ENCODE measurements around the gene TEKT2. TPM values are rescaled to one million over a fixed set of nuclear protein-coding genes. Genes with fewer than 3 reads are reported as not detected.

Gene TEKT2, protein sequence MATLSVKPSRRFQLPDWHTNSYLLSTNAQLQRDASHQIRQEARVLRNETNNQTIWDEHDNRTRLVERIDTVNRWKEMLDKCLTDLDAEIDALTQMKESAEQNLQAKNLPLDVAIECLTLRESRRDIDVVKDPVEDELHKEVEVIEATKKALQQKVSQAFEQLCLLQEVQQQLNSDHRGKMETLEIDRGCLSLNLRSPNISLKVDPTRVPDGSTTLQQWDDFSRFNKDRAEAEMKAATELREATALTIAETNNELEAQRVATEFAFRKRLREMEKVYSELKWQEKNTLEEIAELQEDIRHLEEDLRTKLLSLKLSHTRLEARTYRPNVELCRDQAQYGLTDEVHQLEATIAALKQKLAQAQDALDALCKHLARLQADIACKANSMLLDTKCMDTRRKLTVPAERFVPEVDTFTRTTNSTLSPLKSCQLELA
- 0.15 TPM in 1 of 2 replicates, not detected in the other for total RNA-seq (2014; rRNA removed; shearing (Covaris generic))

DNA sequence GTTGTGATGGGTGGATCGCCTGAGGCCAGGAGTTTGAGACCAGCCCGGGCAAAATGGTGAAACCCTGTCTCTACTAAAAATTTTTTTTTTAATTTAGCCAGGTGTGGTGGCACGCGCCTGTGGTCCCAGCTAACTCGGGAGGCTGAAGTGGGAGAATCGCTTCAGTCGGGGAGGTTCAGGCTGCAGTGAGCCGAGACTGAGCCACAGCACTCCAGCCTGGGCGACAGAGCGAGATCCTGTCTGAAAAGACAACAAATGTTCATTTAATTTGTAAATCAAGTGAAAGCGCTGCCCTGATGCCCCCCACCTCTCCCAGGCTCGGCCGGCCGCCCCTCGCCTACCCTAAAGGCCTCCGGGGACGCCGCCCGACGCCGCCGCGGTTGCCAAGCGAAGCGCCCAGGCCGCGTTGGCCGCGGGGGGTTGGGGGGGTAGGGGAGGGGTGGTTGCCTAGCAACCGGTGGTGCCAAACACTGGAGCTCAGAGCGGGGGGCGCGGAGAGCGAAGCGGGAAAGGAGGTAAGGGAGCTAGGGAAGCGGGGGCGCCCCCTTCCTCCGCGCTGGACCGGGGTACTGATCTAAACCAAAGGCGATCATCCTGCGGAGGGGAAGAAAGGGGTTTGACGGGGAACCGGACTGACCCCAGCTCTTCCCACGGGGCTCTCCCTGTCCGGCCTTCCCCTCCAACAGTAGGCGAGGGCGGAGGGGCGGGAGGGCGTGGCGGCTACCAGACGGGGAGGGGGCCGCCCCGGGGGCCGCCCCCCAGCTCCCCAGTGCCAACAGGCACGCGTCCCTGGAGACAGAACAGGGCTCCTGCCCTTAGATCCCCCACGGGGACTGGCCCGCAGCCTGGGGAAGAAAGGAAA, at the start of gene TEKT2:
TSS of gene TEKT2 (plus strand) at position 460 of the 862 bp plus-strand sequence. CDS start 828 bp downstream, outside the sequence.
- Histone ChIP-seq H3K27ac (no peak within 1 kb of the TSS), H3K36me3 (no peaks in the 10 kb centered on the region), H3K4me3 (peak within 1 kb of the TSS; percentile 58), H3K9me3 (replicated peaks) (no peaks in the 10 kb centered on the region), H3K4me1 (no peaks in the 10 kb centered on the region), H3K27me3 (peaks cover 9% of the 10 kb centered on the region; the same call in 1 of the 2 replicates)
- DNase-seq, result peak; percentile 86 to 87

DNA sequence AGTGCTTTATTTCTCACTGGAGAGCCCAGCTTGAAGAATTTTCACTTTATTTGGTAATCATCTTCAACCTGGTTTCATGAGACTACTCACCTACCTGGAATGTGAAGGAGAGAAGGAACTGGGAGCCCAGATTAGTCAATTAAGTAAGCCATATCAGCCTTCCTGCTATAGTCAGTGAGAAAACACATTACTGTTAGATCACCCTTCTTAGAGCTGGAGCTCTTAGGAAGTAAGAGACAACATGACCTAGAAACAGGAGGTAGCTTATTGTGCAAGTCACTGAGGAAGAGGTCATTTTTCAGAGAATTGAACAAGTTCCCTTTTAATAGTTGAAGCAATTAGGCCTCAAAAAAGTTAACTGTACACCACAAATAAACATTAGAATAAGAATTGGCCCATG, 49.2 kb upstream of the TEKT2 start:
- Histone ChIP-seq H3K27ac (no peak overlapping the region), H3K9me3 (replicated peaks) (no peaks in the 10 kb centered on the region), H3K36me3 (peaks cover 17% of the 10 kb centered on the region), H3K4me1 (no peaks in the 10 kb centered on the region), H3K4me3 (no peak overlapping the region), H3K27me3 (no peaks in the 10 kb centered on the region)
- no peak for DNase-seq

DNA sequence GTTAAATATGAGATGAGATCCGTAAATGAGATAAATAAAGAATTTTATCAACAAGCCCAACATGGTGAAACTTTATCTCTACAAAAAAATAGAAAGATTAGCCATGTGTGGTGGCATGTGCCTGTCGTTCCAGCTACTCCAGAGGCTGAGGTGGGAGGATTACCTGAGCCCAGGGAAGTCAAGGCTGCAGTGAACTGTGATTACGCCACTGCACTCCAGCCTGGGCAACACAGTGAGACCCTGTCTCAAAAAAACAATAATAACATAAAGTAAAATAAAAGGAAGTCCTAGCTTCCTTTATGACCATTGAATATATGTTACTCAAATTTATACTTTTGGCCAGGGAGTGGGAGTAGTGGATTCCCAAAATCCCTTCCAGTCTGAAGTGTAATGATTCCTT, 48.7 kb upstream of the TEKT2 start:
- peaks cover 22% of the 10 kb centered on the region for H3K36me3 ChIP-seq
- no peak for DNase-seq
- H3K27ac ChIP-seq, result no peak overlapping the region
- no peaks in the 10 kb centered on the region for H3K27me3 ChIP-seq
- no peaks in the 10 kb centered on the region for H3K4me1 ChIP-seq
- no peak overlapping the region for H3K4me3 ChIP-seq
- H3K9me3 ChIP-seq (replicated peaks), result no peaks in the 10 kb centered on the region

DNA sequence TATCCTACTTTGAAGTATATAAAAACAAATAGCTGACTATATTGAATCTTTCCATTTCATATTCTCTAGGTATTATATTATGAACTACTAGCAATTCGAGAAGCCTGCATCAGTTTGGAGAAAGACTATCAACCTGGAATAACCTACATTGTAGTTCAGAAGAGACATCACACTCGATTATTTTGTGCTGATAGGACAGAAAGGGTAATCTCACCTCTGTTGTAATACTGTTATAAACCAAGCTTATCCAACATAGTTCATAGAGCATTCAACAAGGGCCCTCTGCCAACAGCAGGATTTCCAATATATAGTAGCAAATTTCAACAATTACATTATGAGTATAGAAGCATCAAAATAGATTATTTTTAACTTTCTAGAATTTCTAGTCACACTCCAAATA, 43.7 kb upstream of the TEKT2 start:
- no peak for DNase-seq
- H3K4me1 ChIP-seq, result no peaks in the 10 kb centered on the region
- H3K9me3 ChIP-seq (replicated peaks), result no peaks in the 10 kb centered on the region
- H3K27me3 ChIP-seq, result no peaks in the 10 kb centered on the region
- peaks cover 47% of the 10 kb centered on the region for H3K36me3 ChIP-seq
- H3K4me3 ChIP-seq, result no peak overlapping the region
- H3K27ac ChIP-seq, result no peak overlapping the region

DNA sequence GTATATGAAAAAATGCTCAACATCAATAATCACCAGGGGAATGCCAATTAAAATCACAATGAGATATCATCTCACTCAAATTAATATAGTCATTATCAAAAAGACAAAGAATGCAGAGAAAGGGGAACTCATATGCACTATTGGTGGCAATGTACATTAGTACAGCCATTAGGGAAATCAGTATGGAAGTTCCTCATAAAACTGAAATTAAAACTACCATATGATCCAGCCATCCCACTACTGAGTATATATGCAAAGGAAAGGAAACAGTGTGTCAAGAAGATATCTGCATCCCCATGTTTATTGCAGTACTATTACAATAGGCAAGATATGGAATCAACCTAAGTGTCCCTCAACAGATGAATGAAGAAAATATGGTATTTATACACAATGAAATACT, 32.1 kb upstream of the TEKT2 start:
- H3K27ac ChIP-seq, result no peak overlapping the region
- H3K4me3 ChIP-seq, result no peak overlapping the region
- no peaks in the 10 kb centered on the region for H3K27me3 ChIP-seq
- H3K36me3 ChIP-seq, result peaks cover 20% of the 10 kb centered on the region
- no peaks in the 10 kb centered on the region for H3K4me1 ChIP-seq
- no peak for DNase-seq
- no peaks in the 10 kb centered on the region for H3K9me3 ChIP-seq (replicated peaks)

DNA sequence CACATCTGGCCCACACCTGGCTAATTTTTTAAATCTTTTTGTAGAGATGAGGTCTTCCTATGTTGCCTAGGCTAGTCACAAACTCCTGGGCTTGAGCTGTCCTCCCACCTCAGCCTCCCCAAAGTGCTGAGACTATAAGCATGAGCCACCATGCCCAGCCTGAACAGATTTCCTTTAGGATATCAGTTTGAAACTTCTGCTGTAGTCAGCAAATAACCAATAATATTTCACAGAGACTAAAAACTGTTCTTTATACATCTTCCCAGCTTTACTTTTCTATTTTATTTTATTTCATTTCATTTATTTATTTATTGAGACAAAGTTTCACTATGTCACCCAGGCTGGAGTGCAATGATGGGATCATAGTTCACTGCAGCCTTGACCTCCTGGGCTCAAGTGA, 29.9 kb upstream of the TEKT2 start:
- DNase-seq, result no peak
- Histone ChIP-seq H3K9me3 (replicated peaks) (no peaks in the 10 kb centered on the region), H3K36me3 (peaks cover 7% of the 10 kb centered on the region), H3K4me3 (no peak overlapping the region), H3K27ac (no peak overlapping the region), H3K27me3 (no peaks in the 10 kb centered on the region), H3K4me1 (no peaks in the 10 kb centered on the region)

DNA sequence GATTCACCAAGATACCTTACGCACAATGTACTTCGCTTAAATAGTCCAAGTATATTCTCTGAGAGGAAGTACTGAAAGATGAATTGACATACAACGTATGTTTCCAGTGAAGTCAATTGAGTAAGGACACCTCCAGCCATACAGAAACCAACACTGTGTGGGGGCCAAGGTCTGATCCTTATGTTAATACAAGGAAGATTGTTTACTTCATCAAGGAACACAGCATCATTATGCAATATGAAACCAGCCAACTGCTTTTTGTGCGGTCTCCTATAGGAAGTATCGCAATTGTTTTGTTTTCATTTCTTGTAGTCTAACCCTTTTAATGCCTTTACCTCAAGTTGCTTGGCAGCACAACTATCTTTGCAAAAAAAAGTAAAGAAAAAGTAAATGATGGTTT, 28.2 kb upstream of the TEKT2 start:
- peaks cover 2% of the 10 kb centered on the region; the same call in 1 of the 2 replicates for H3K36me3 ChIP-seq
- no peak overlapping the region for H3K27ac ChIP-seq
- H3K9me3 ChIP-seq (replicated peaks), result no peaks in the 10 kb centered on the region
- H3K27me3 ChIP-seq, result no peaks in the 10 kb centered on the region
- DNase-seq, result no peak
- no peak overlapping the region for H3K4me3 ChIP-seq
- H3K4me1 ChIP-seq, result no peaks in the 10 kb centered on the region

DNA sequence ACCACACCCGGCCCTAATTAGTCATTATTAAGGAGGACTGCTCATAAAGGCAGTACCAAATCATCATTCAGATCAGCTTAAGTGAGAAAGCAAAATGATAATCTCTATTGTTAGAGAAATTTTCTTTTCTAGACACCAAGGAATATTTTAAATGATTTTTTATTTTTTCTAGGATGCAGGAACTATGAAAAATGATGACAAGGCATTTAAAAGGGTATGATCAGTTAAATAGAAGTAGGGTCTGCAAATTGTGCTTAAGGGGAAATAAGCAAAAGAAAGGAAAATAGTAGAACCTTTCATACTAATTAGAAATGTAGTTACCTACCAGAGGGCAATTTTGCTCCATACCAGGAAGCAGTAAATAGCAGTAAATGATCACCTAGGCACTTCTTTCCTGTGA, 21.6 kb upstream of the TEKT2 start:
- DNase-seq, result no peak
- H3K36me3 ChIP-seq, result peaks cover 2% of the 10 kb centered on the region; the same call in 1 of the 2 replicates
- no peaks in the 10 kb centered on the region for H3K4me1 ChIP-seq
- H3K27me3 ChIP-seq, result no peaks in the 10 kb centered on the region
- H3K27ac ChIP-seq, result no peak overlapping the region
- H3K4me3 ChIP-seq, result no peak overlapping the region
- no peaks in the 10 kb centered on the region for H3K9me3 ChIP-seq (replicated peaks)

DNA sequence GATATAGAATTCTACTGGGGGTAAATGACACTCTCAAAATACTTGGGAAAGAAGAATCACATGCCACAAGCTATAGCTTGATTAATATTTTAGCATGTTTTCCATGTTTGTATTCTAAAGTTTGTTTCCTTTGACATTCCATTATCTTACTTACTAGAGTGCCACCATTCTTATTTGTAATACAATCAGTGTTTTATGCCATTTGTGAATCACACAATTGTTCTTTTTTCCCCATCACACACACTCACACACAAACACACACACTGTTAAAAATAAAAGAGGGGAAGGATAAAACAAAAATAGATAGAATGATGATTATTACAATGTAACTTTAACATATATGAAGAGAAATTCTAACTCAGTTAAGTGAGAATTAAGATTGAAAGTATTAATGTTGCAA, 16.0 kb upstream of the TEKT2 start:
- DNase-seq, result no peak
- no peaks in the 10 kb centered on the region for H3K27me3 ChIP-seq
- no peak overlapping the region for H3K27ac ChIP-seq
- no peaks in the 10 kb centered on the region for H3K4me1 ChIP-seq
- no peaks in the 10 kb centered on the region for H3K36me3 ChIP-seq
- H3K9me3 ChIP-seq (replicated peaks), result no peaks in the 10 kb centered on the region; the same call in 1 of the 2 replicates
- H3K4me3 ChIP-seq, result no peak overlapping the region

DNA sequence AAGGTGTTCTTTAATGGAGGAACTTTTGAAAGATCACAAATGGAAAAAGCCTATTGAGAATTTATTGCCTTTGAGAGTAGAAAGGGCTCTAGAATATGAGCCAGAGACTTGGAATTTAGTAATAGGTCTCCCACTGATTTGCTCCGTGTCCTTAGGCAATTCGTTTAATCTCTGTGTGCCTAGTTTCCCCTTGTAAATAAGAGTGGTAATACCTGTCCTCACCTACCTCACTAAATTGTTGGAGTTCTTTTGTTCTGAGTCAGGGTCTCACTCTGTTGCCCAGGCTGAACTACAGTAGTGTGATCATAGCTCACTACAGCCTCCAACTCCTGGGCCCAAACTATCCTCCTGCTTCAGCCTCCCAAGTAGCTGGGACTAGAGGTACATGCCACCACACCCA, 15.0 kb upstream of the TEKT2 start:
- no peaks in the 10 kb centered on the region; the same call in 1 of the 2 replicates for H3K9me3 ChIP-seq (replicated peaks)
- H3K4me3 ChIP-seq, result no peak overlapping the region
- H3K4me1 ChIP-seq, result no peaks in the 10 kb centered on the region
- no peak for DNase-seq
- H3K27me3 ChIP-seq, result no peaks in the 10 kb centered on the region
- no peaks in the 10 kb centered on the region for H3K36me3 ChIP-seq
- no peak overlapping the region for H3K27ac ChIP-seq

DNA sequence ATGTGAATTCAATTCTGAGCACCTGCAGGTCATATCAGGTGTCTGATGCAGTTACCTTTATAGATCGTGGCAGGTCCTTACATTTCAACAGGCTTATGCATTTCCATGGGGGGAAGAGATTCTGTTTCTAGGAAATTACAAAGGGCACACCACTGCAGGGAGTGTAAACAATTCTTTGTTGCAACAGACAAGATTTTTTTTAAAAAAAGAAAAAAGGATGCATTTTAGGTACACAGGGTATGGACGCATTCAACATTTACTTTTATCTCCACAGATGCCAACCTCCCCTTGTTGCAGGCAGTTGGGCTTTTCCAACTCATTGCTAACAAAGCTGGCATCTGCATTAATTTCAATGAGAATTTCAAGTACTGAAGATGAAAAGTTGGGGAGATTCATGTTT, 13.5 kb upstream of the TEKT2 start:
- no peak overlapping the region for H3K4me3 ChIP-seq

DNA sequence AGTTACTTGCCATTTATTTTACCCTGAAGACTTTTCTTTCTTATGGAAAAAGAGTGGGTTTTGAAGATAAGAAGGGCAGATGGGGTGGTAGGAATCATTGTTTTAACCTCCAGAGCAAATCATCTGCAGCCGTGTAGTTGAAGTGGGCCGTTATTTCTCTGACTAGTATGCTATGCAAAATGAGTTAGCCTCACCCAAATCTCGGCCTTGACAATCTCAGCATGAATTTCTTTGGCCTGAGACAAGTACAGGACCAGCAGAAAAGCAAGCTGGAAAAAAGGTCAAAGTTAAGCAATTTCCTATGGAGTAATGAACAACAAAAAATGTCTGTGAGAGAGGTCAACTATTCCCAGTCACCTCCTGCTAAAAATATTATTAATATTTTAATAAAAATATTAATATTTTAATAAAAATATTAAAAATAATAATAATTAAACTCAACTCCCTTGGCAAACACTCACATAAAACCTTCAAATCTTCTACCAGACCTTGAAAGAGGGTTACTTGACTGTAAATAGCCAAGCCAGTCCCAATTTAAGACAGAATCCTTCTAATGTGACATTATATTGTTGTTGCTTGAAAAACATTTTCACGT, 6.8 kb upstream of the TEKT2 start:
- H3K4me1 ChIP-seq, result no peaks in the 10 kb centered on the region
- no peaks in the 10 kb centered on the region for H3K27me3 ChIP-seq
- DNase-seq, result no peak
- H3K4me3 ChIP-seq, result no peak overlapping the region
- no peaks in the 10 kb centered on the region for H3K9me3 ChIP-seq (replicated peaks)
- no peaks in the 10 kb centered on the region for H3K36me3 ChIP-seq
- no peak overlapping the region for H3K27ac ChIP-seq

More for the DNA sequence above, 13.5 kb upstream of the TEKT2 start:
- Histone ChIP-seq H3K27me3 (no peaks in the 10 kb centered on the region), H3K27ac (no peak overlapping the region), H3K4me1 (no peaks in the 10 kb centered on the region), H3K9me3 (replicated peaks) (no peaks in the 10 kb centered on the region; the same call in 1 of the 2 replicates), H3K36me3 (no peaks in the 10 kb centered on the region)
- no peak for DNase-seq

DNA sequence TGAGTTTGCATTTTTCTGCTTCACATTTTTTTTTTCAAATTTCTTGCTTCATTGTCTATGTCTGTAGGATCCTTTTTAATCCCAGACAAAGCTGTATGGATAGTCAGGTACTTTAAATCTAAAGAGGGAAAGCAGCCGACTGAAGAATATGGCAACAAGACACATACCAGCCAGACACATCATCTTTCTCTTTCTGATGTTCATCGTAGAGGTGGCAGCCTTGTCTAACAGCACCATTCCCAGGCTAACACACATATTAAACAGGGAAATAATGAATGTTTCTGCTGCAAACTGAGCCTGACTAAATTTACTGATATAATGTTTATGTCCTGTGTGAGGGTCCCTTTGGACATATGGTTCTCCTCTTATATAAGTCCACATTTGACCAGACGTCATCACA, 3.7 kb upstream of the TEKT2 start:
- Histone ChIP-seq H3K36me3 (no peaks in the 10 kb centered on the region), H3K27me3 (peaks cover 9% of the 10 kb centered on the region; the same call in 1 of the 2 replicates), H3K4me3 (no peak overlapping the region), H3K27ac (no peak overlapping the region), H3K9me3 (replicated peaks) (no peaks in the 10 kb centered on the region), H3K4me1 (no peaks in the 10 kb centered on the region)
- no peak for DNase-seq

DNA sequence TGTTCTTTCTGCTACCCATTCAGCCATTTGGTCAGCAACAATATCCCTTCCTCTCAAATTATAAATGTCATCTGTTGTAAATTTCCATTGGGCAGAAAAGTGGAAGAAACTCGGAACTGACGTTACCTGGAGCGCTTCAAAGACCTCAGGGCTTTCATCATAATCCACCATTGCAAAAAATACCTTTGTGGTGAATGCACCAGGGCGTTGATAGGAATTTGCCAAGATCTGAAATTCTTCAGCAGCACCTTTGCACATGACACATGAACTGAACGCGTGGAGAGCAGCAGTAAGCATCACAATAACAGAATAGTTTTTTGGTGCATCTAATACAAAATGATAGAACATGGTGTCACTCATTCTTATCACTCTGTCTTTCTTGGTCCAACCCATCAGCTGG, 3.1 kb upstream of the TEKT2 start:
- Histone ChIP-seq H3K9me3 (replicated peaks) (no peaks in the 10 kb centered on the region), H3K4me1 (no peaks in the 10 kb centered on the region), H3K36me3 (no peaks in the 10 kb centered on the region), H3K27ac (no peak overlapping the region), H3K27me3 (peaks cover 9% of the 10 kb centered on the region; the same call in 1 of the 2 replicates), H3K4me3 (no peak overlapping the region)
- DNase-seq, result no peak
